GM12878 (cell line): ENCODE measurements around the gene MRPS21.

Source experiments
- ETV6 ChIP-seq, 2 experiments: fragments of 450-650 bp in 1 of 2; IDR thresholded peaks in 1 of 2; conservative IDR thresholded peaks in 1 of 2; 2 replicates each; pipeline ENCODE4 v1.6.1; 2014; ENCODE audit warnings: antibody characterized with exemption in 1 of 2, borderline replicate concordance in 1 of 2, low read depth in 1 of 2, mild to moderate bottlenecking in 1 of 2, moderate library complexity in 1 of 2
- FOXM1 ChIP-seq: IDR thresholded peaks from 2 replicates; pipeline ENCODE4 v1.6.1; 2012; ENCODE audit warnings: low read depth, mild to moderate bottlenecking, inconsistent platforms, low read length, moderate library complexity
- HDAC2 ChIP-seq: fragments of 200-600 bp; sonication (generic); IDR thresholded peaks from 2 replicates; pipeline ENCODE4 v1.6.1; 2017
- MEF2A ChIP-seq: IDR thresholded peaks from 2 replicates; pipeline ENCODE4 v1.6.1; 2011; ENCODE audit warnings: low read depth, mild to moderate bottlenecking, low read length, moderate library complexity; ENCODE audit not compliant: insufficient read depth
- MYC ChIP-seq: IDR thresholded peaks from 2 replicates; pipeline ENCODE4 v1.6.1; 2011; ENCODE audit warnings: mild to moderate bottlenecking, low read length, moderate library complexity, inconsistent platforms; ENCODE audit not compliant: insufficient read depth, insufficient replicate concordance, insufficient read length, severe bottlenecking
- POLR2AphosphoS5 ChIP-seq: IDR thresholded peaks from 2 replicates; pipeline ENCODE4 v1.6.1; 2011; ENCODE audit warnings: mild to moderate bottlenecking, low read length, inconsistent platforms
- RELA ChIP-seq: fragments of 450-650 bp; IDR thresholded peaks from 2 replicates; pipeline ENCODE4 v1.8.0; 2014; ENCODE audit warnings: borderline replicate concordance; ENCODE audit not compliant: partially characterized antibody
- SMAD1 ChIP-seq: fragments of 450-650 bp; IDR thresholded peaks from 2 replicates; pipeline ENCODE4 v1.6.1; 2018; ENCODE audit warnings: mild to moderate bottlenecking, low read depth; ENCODE audit not compliant: partially characterized antibody
- TF ChIP-seq, protein P1 (sequence below), 3 experiments: IDR thresholded peaks in 2 of 3; conservative IDR thresholded peaks in 1 of 3; 2 replicates each; pipeline ENCODE4 v1.5.1; 2011; ENCODE audit warnings: low read depth in 3 of 3, low read length in 3 of 3, mild to moderate bottlenecking in 3 of 3, control low read depth in 2 of 3, moderate library complexity in 2 of 3, inconsistent platforms in 1 of 3, mixed read lengths in 1 of 3; ENCODE audit not compliant: control insufficient read depth in 2 of 3, insufficient read depth in 1 of 3; ENCODE audit errors: extremely low read depth in 1 of 3
- TF ChIP-seq, protein P2 (sequence below): IDR thresholded peaks from 2 replicates; pipeline ENCODE4 v1.6.1; 2011; ENCODE audit warnings: mild to moderate bottlenecking, low read depth, low read length, moderate library complexity; ENCODE audit not compliant: insufficient replicate concordance
- TF ChIP-seq, protein P3 (sequence below): IDR thresholded peaks from 2 replicates; pipeline ENCODE4 v1.6.1; 2012; ENCODE audit warnings: mild to moderate bottlenecking, low read depth, low read length

DNA sequence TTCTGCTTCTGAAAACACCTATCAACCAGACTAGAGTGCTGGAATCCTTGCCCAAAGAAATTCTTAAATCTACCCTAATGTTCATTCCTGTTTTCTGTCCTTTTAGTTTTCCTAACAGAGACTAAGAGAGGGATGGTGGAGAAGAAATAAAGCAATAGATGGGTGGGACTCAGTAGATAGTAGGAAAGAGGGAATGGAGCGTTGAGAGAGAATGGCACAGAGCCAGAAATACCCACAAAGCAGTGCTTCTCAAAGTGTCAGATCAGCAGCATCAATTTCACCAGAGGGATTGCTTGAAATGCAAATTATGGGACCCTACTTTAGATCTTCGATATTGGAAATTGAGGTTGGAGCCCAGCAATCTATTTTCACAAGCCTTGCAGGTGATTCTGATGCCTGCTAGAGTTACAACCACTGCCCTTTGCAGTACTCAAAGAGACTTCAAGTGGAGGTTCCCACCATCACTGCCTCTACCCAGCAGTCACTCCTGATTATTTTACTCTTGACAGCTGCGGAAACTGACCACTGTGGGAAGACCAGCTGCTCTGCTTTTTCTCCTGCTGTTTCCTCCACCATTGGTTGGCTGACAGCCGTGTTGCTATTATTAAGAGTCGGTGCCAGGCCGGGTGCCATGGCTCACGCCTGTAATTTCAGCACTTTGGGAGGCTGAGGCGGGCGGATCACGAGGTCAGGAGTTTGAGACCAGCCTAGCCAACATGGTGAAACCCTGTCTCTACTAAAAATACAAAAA is 16.3 kb downstream of the MRPS21 start:
- TF ChIP-seq, protein P1, sequence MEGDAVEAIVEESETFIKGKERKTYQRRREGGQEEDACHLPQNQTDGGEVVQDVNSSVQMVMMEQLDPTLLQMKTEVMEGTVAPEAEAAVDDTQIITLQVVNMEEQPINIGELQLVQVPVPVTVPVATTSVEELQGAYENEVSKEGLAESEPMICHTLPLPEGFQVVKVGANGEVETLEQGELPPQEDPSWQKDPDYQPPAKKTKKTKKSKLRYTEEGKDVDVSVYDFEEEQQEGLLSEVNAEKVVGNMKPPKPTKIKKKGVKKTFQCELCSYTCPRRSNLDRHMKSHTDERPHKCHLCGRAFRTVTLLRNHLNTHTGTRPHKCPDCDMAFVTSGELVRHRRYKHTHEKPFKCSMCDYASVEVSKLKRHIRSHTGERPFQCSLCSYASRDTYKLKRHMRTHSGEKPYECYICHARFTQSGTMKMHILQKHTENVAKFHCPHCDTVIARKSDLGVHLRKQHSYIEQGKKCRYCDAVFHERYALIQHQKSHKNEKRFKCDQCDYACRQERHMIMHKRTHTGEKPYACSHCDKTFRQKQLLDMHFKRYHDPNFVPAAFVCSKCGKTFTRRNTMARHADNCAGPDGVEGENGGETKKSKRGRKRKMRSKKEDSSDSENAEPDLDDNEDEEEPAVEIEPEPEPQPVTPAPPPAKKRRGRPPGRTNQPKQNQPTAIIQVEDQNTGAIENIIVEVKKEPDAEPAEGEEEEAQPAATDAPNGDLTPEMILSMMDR (IDR thresholded peaks at IDR 0.05 in 2 of 3, conservative IDR thresholded peaks at IDR 0.05 in 1 of 3; ENCODE audit: control insufficient read depth in 2 of 3, extremely low read depth in 1 of 3, insufficient read depth in 1 of 3, low read depth in 3 of 3, low read length in 3 of 3): no peak
- TF ChIP-seq POLR2AphosphoS5 (no peak), SMAD1 (no peak), ETV6 (conservative IDR thresholded peaks at IDR 0.05 in 1 of 2, IDR thresholded peaks at IDR 0.05 in 1 of 2; ENCODE audit: borderline replicate concordance in 1 of 2, low read depth in 1 of 2) (no peak), RELA (no peak), FOXM1 (no peak), MYC (no peak), MEF2A (no peak), HDAC2 (no peak)
- TF ChIP-seq, protein P2, sequence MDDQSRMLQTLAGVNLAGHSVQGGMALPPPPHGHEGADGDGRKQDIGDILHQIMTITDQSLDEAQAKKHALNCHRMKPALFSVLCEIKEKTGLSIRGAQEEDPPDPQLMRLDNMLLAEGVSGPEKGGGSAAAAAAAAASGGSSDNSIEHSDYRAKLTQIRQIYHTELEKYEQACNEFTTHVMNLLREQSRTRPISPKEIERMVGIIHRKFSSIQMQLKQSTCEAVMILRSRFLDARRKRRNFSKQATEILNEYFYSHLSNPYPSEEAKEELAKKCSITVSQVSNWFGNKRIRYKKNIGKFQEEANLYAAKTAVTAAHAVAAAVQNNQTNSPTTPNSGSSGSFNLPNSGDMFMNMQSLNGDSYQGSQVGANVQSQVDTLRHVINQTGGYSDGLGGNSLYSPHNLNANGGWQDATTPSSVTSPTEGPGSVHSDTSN: no peak
- TF ChIP-seq, protein P3, sequence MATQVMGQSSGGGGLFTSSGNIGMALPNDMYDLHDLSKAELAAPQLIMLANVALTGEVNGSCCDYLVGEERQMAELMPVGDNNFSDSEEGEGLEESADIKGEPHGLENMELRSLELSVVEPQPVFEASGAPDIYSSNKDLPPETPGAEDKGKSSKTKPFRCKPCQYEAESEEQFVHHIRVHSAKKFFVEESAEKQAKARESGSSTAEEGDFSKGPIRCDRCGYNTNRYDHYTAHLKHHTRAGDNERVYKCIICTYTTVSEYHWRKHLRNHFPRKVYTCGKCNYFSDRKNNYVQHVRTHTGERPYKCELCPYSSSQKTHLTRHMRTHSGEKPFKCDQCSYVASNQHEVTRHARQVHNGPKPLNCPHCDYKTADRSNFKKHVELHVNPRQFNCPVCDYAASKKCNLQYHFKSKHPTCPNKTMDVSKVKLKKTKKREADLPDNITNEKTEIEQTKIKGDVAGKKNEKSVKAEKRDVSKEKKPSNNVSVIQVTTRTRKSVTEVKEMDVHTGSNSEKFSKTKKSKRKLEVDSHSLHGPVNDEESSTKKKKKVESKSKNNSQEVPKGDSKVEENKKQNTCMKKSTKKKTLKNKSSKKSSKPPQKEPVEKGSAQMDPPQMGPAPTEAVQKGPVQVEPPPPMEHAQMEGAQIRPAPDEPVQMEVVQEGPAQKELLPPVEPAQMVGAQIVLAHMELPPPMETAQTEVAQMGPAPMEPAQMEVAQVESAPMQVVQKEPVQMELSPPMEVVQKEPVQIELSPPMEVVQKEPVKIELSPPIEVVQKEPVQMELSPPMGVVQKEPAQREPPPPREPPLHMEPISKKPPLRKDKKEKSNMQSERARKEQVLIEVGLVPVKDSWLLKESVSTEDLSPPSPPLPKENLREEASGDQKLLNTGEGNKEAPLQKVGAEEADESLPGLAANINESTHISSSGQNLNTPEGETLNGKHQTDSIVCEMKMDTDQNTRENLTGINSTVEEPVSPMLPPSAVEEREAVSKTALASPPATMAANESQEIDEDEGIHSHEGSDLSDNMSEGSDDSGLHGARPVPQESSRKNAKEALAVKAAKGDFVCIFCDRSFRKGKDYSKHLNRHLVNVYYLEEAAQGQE: no peak
